HCT116 (cell line): ENCODE data around the gene SH3PXD2A.

Source experiments
- CEBPB ChIP-seq: IDR thresholded peaks from 2 replicates; pipeline ENCODE4 v1.6.1; 2012; ENCODE audit warnings: low read depth
- CTCF ChIP-seq, 3 experiments: fragments of 200-600 bp in 1 of 3; sonication (generic) in 1 of 3; IDR thresholded peaks in 2 of 3; conservative IDR thresholded peaks in 1 of 3; 2 replicates each; pipeline ENCODE4 v1.5.1; 2012 to 2017; ENCODE audit warnings: low read depth in 2 of 3, low read length in 2 of 3, antibody characterized with exemption in 1 of 3, borderline replicate concordance in 1 of 3, control low read depth in 1 of 3, mild to moderate bottlenecking in 1 of 3, mixed read lengths in 1 of 3, mixed run types in 1 of 3, moderate library complexity in 1 of 3; ENCODE audit not compliant: insufficient read depth in 1 of 3
- EZH2phosphoT487 ChIP-seq: fragments of 200-600 bp; IDR thresholded peaks from 2 replicates; pipeline ENCODE4 v1.6.1; 2018; ENCODE audit warnings: antibody characterized with exemption, borderline replicate concordance
- POLR2A ChIP-seq: IDR thresholded peaks from 2 replicates; pipeline ENCODE4 v1.7.0; 2011; ENCODE audit warnings: borderline replicate concordance; ENCODE audit not compliant: insufficient read depth, insufficient read length; ENCODE audit errors: extremely low read depth
- POLR2AphosphoS5 ChIP-seq: IDR thresholded peaks from 2 replicates; pipeline ENCODE4 v1.6.1; 2011; ENCODE audit warnings: mild to moderate bottlenecking, low read depth, low read length, moderate library complexity
- SIN3A ChIP-seq: IDR thresholded peaks from 2 replicates; pipeline ENCODE4 v1.6.1; 2012; ENCODE audit warnings: low read depth
- TCF7L2 ChIP-seq: IDR thresholded peaks from 2 replicates; pipeline ENCODE4 v1.7.0; 2011; ENCODE audit warnings: borderline replicate concordance, inconsistent platforms; ENCODE audit not compliant: insufficient read depth, insufficient read length; ENCODE audit errors: extremely low read depth
- YY1 ChIP-seq: IDR thresholded peaks from 2 replicates; pipeline ENCODE4 v1.6.1; 2011; ENCODE audit warnings: low read length, low read depth, moderate library complexity, mild to moderate bottlenecking; ENCODE audit not compliant: insufficient replicate concordance; ENCODE audit errors: extremely low read depth

- TF ChIP-seq POLR2A: no peak
- no peak for TF ChIP-seq YY1
- TF ChIP-seq CTCF (IDR thresholded peaks at IDR 0.05 in 2 of 3, conservative IDR thresholded peaks at IDR 0.05 in 1 of 3; ENCODE audit: borderline replicate concordance in 1 of 3, insufficient read depth in 1 of 3, low read depth in 2 of 3, low read length in 2 of 3): no peak
- TF ChIP-seq TCF7L2: no peak
- TF ChIP-seq SIN3A: no peak
- TF ChIP-seq EZH2phosphoT487: no peak
- TF ChIP-seq CEBPB: no peak
- TF ChIP-seq POLR2AphosphoS5: no peak
Measured at GRCh38 chr10:103790580-103790979, 64.8 kb downstream of the SH3PXD2A start.
